ENCODE measurements around the gene NTN1.
"Not testable (repeated sequence)": the region's sequence is repeated elsewhere in the genome, so short reads cannot be mapped to it uniquely, and the experiment has no call there.

Gene NTN1

GRCh38 chr17:9104370-9105041 lies 83.2 kb downstream of the NTN1 start:
- Mint-ChIP-seq H3K4me3 (no peak overlapping the region), H3K27me3 (peaks cover 10% of the 10 kb centered on the region), H3K9me3 (peaks cover 12% of the 10 kb centered on the region), H3K4me1 (no peaks in the 10 kb centered on the region), H3K36me3 (ENCODE audit: low read depth) (no peaks in the 10 kb centered on the region), H3K27ac (no peak overlapping the region)
- ATAC-seq (no peak), DNase-seq (no peak)

- no peak for ATAC-seq
- H3K27ac Mint-ChIP-seq, result no peak overlapping the region
- no peaks in the 10 kb centered on the region for H3K36me3 Mint-ChIP-seq (ENCODE audit: low read depth)
Measured at GRCh38 chr17:9105068-9105868, 84.0 kb downstream of the NTN1 start.

GRCh38 chr17:9106278-9106677 lies 85.0 kb downstream of the NTN1 start:
- not testable (repeated sequence) for H3K27me3 Mint-ChIP-seq; H3K4me1 Mint-ChIP-seq; H3K27ac Mint-ChIP-seq; DNase-seq; ATAC-seq; H3K36me3 Mint-ChIP-seq (ENCODE audit: low read depth); H3K4me3 Mint-ChIP-seq
- H3K9me3 Mint-ChIP-seq, result peaks cover 12% of the 10 kb centered on the region

More at GRCh38 chr17:9105068-9105868, 84.0 kb downstream of the NTN1 start:
- no peak for DNase-seq
- Mint-ChIP-seq H3K27me3 (peaks cover 9% of the 10 kb centered on the region), H3K4me1 (no peaks in the 10 kb centered on the region), H3K9me3 (peaks cover 12% of the 10 kb centered on the region), H3K4me3 (no peak overlapping the region)

- DNase-seq, result no peak
- H3K4me1 Mint-ChIP-seq, result no peaks in the 10 kb centered on the region
- peaks cover 8% of the 10 kb centered on the region for H3K27me3 Mint-ChIP-seq
- no peak overlapping the region for H3K4me3 Mint-ChIP-seq
- peaks cover 5% of the 10 kb centered on the region for H3K9me3 Mint-ChIP-seq
- no peaks in the 10 kb centered on the region for H3K36me3 Mint-ChIP-seq (ENCODE audit: low read depth)
- ATAC-seq, result no peak
- no peak overlapping the region for H3K27ac Mint-ChIP-seq
Measured at GRCh38 chr17:9107527-9107926, 86.2 kb downstream of the NTN1 start.

GRCh38 chr17:9108146-9108545 lies 86.8 kb downstream of the NTN1 start:
- H3K9me3 Mint-ChIP-seq, result no peaks in the 10 kb centered on the region
- H3K4me1 Mint-ChIP-seq, result no peaks in the 10 kb centered on the region
- H3K27me3 Mint-ChIP-seq, result peaks cover 9% of the 10 kb centered on the region
- H3K27ac Mint-ChIP-seq, result no peak overlapping the region
- H3K36me3 Mint-ChIP-seq (ENCODE audit: low read depth), result no peaks in the 10 kb centered on the region
- no peak overlapping the region for H3K4me3 Mint-ChIP-seq
- no peak for ATAC-seq
- DNase-seq, result no peak

GRCh38 chr17:9109933-9110332 lies 88.6 kb downstream of the NTN1 start:
- DNase-seq (no peak), ATAC-seq (no peak)
- H3K27ac Mint-ChIP-seq, result no peak overlapping the region
- no peaks in the 10 kb centered on the region for H3K36me3 Mint-ChIP-seq (ENCODE audit: low read depth)
- H3K27me3 Mint-ChIP-seq, result peaks cover 7% of the 10 kb centered on the region
- no peaks in the 10 kb centered on the region for H3K9me3 Mint-ChIP-seq
- H3K4me3 Mint-ChIP-seq, result no peak overlapping the region
- no peaks in the 10 kb centered on the region for H3K4me1 Mint-ChIP-seq

GRCh38 chr17:9110501-9110900 lies 89.2 kb downstream of the NTN1 start:
- H3K27ac Mint-ChIP-seq, result no peak overlapping the region
- H3K4me1 Mint-ChIP-seq, result peaks cover under 1% of the 10 kb centered on the region
- ATAC-seq (no peak), DNase-seq (no peak)
- no peak overlapping the region for H3K4me3 Mint-ChIP-seq
- H3K9me3 Mint-ChIP-seq, result no peaks in the 10 kb centered on the region
- H3K36me3 Mint-ChIP-seq (ENCODE audit: low read depth), result no peaks in the 10 kb centered on the region
- H3K27me3 Mint-ChIP-seq, result peaks cover 7% of the 10 kb centered on the region

GRCh38 chr17:9115214-9116191 lies 94.2 kb downstream of the NTN1 start:
- Mint-ChIP-seq H3K4me3 (peak overlapping the region; percentile 55), H3K9me3 (peaks cover 3% of the 10 kb centered on the region), H3K27ac (no peak overlapping the region), H3K4me1 (peaks cover 10% of the 10 kb centered on the region), H3K36me3 (ENCODE audit: low read depth) (no peaks in the 10 kb centered on the region), H3K27me3 (peaks cover 12% of the 10 kb centered on the region)
- ATAC-seq (peak; percentile 96), DNase-seq (peak; percentile 72)

GRCh38 chr17:9116311-9116835 lies 95.1 kb downstream of the NTN1 start:
- Mint-ChIP-seq H3K4me3 (no peak overlapping the region), H3K4me1 (peaks cover 10% of the 10 kb centered on the region), H3K36me3 (ENCODE audit: low read depth) (no peaks in the 10 kb centered on the region), H3K27ac (no peak overlapping the region), H3K9me3 (peaks cover 3% of the 10 kb centered on the region), H3K27me3 (peaks cover 15% of the 10 kb centered on the region)
- DNase-seq (no peak), ATAC-seq (no peak)

GRCh38 chr17:9116861-9117568 lies 95.7 kb downstream of the NTN1 start:
- H3K27ac Mint-ChIP-seq, result no peak overlapping the region

GRCh38 chr17:9120471-9120870 lies 99.2 kb downstream of the NTN1 start:
- Mint-ChIP-seq H3K27ac (no peak overlapping the region), H3K4me1 (peaks cover 10% of the 10 kb centered on the region), H3K36me3 (ENCODE audit: low read depth) (no peaks in the 10 kb centered on the region), H3K4me3 (no peak overlapping the region), H3K9me3 (peaks cover 3% of the 10 kb centered on the region), H3K27me3 (peaks cover 17% of the 10 kb centered on the region)
- ATAC-seq, result no peak
- DNase-seq, result peak; percentile 24

More at GRCh38 chr17:9116861-9117568, 95.7 kb downstream of the NTN1 start:
- peaks cover 3% of the 10 kb centered on the region for H3K9me3 Mint-ChIP-seq
- peaks cover 10% of the 10 kb centered on the region for H3K4me1 Mint-ChIP-seq
- no peak for DNase-seq
- no peak overlapping the region for H3K4me3 Mint-ChIP-seq
- peaks cover 18% of the 10 kb centered on the region for H3K27me3 Mint-ChIP-seq
- ATAC-seq, result no peak
- H3K36me3 Mint-ChIP-seq (ENCODE audit: low read depth), result no peaks in the 10 kb centered on the region

- no peaks in the 10 kb centered on the region for H3K36me3 Mint-ChIP-seq (ENCODE audit: low read depth)
- H3K9me3 Mint-ChIP-seq, result peaks cover 3% of the 10 kb centered on the region
- no peak overlapping the region for H3K27ac Mint-ChIP-seq
- H3K4me1 Mint-ChIP-seq, result peaks cover 3% of the 10 kb centered on the region
- ATAC-seq, result no peak
- H3K27me3 Mint-ChIP-seq, result peaks cover 20% of the 10 kb centered on the region
- no peak for DNase-seq
- H3K4me3 Mint-ChIP-seq, result no peak overlapping the region
Measured at GRCh38 chr17:9121186-9121820, 100.0 kb downstream of the NTN1 start.

Measured in activated naive CD8-positive, alpha-beta T cell treated with anti-CD3 and anti-CD28 coated beads, Interleukin-2, amount 50 U/mL, for 24 hours (primary cell).